CD4-positive, alpha-beta T cell (primary cell): ENCODE measurements around the gene PGM2L1. TPM values are rescaled to one million over a fixed set of nuclear protein-coding genes. Genes with fewer than 3 reads are reported as not detected.

Source experiments
- ATAC-seq: fragments of 200-7000 bp; cut with Tn5 transposase; one replicate; pipeline ENCODE4 v1.10.0; 2022; ENCODE audit warnings: mild to moderate bottlenecking; ENCODE audit not compliant: poor library complexity
- CTCF ChIA-PET: fragments of 350-600 bp; sonication (Branson Sonifier 250); formaldehyde crosslinking; loops from one replicate; lab custom pipeline; 2021; ENCODE audit warnings: antibody characterized with exemption, inconsistent platforms; lab: Charles Lee
- POLR2A ChIA-PET: fragments of 350-600 bp; sonication (Branson Sonifier 250); formaldehyde crosslinking; loops from one replicate; lab custom pipeline; 2021; ENCODE audit warnings: antibody characterized with exemption, inconsistent platforms; lab: Charles Lee
- DNase-seq, 14 experiments: peaks; one replicate each; pipeline ENCODE4 v3.0.0-alpha.2; 2013 to 2020; ENCODE audit warnings: mixed read lengths in 2 of 14
- H3K27ac ChIP-seq, 2 donors: one replicate each; pipeline versions ENCODE4 v1.5.1 to v1.7.0; 2013; ENCODE audit warnings: low read length in 2 of 2, low read depth in 1 of 2, mild to moderate bottlenecking in 1 of 2
- H3K27me3 ChIP-seq, 2 experiments: 1 replicate in 1 of 2; 2 replicates in 1 of 2; pipeline versions ENCODE4 v1.6.1 to v1.7.0; 2013; ENCODE audit warnings: low read length in 2 of 2, control low read depth in 1 of 2, mild to moderate bottlenecking in 1 of 2, moderate library complexity in 1 of 2; ENCODE audit not compliant: insufficient read depth in 2 of 2, control insufficient read depth in 1 of 2
- H3K36me3 ChIP-seq: one replicate; pipeline ENCODE4 v1.6.1; 2013; ENCODE audit warnings: low read length, control low read depth; ENCODE audit not compliant: insufficient read depth
- H3K4me1 ChIP-seq: one replicate; pipeline ENCODE4 v1.6.1; 2013; ENCODE audit warnings: low read length, control low read depth; ENCODE audit not compliant: insufficient read depth
- H3K4me3 ChIP-seq: one replicate; pipeline ENCODE4 v1.5.1; 2013; ENCODE audit warnings: mild to moderate bottlenecking, low read length, moderate library complexity
- H3K9me3 ChIP-seq, 2 experiments: 1 replicate in 1 of 2; 2 replicates in 1 of 2; pipeline versions ENCODE4 v1.6.1 to v1.7.0; 2013; ENCODE audit warnings: low read length in 2 of 2, mild to moderate bottlenecking in 2 of 2, control low read depth in 1 of 2, moderate library complexity in 1 of 2; ENCODE audit not compliant: control insufficient read depth in 1 of 2, insufficient read depth in 1 of 2
- H3K27ac Mint-ChIP-seq: one replicate; pipeline ENCODE4 v1.8.0; 2020; ENCODE audit warnings: mixed read lengths
- H3K27me3 Mint-ChIP-seq: one replicate; pipeline ENCODE4 v1.8.0; 2021; ENCODE audit warnings: mixed read lengths
- H3K36me3 Mint-ChIP-seq: one replicate; pipeline ENCODE4 v1.8.0; 2021; ENCODE audit warnings: low read depth, mixed read lengths
- H3K4me1 Mint-ChIP-seq: one replicate; pipeline ENCODE4 v1.8.0; 2021; ENCODE audit warnings: low read depth, mixed read lengths
- H3K4me3 Mint-ChIP-seq: one replicate; pipeline ENCODE4 v1.8.0; 2020; ENCODE audit warnings: mild to moderate bottlenecking, mixed read lengths
- H3K9me3 Mint-ChIP-seq: one replicate; pipeline ENCODE4 v1.8.0; 2020; ENCODE audit warnings: mixed read lengths
- intact Hi-C, 2 experiments: fragments of 100-400 bp; cut with DNase I in 1 of 2; cut with micrococcal nuclease in 1 of 2; formaldehyde crosslinking; loops; one replicate each; pipeline versions ENCODE4 v1.15.1 to v1.9.0; 2023 to 2025; cut with DNase I, micrococcal nuclease
- total RNA-seq, 174 experiments: library from RNA in 2 of 174; stranded (reverse) in 2 of 174; gene quantifications; one replicate each; pipeline ENCODE4 v1.2.3 and lab custom pipeline; 2021 to 2026
- TF ChIP-seq, protein P1 (sequence below): fragments of 200-600 bp; IDR thresholded peaks from one replicate; pipeline ENCODE4 v1.8.0; 2022; ENCODE audit warnings: antibody characterized with exemption, mild to moderate bottlenecking

Gene PGM2L1
- total RNA-seq, 2 experiments from 2014 or later: 10.2 to 11.8 TPM

- POLR2A ChIA-PET: no interaction called here
- TF ChIP-seq, protein P1, sequence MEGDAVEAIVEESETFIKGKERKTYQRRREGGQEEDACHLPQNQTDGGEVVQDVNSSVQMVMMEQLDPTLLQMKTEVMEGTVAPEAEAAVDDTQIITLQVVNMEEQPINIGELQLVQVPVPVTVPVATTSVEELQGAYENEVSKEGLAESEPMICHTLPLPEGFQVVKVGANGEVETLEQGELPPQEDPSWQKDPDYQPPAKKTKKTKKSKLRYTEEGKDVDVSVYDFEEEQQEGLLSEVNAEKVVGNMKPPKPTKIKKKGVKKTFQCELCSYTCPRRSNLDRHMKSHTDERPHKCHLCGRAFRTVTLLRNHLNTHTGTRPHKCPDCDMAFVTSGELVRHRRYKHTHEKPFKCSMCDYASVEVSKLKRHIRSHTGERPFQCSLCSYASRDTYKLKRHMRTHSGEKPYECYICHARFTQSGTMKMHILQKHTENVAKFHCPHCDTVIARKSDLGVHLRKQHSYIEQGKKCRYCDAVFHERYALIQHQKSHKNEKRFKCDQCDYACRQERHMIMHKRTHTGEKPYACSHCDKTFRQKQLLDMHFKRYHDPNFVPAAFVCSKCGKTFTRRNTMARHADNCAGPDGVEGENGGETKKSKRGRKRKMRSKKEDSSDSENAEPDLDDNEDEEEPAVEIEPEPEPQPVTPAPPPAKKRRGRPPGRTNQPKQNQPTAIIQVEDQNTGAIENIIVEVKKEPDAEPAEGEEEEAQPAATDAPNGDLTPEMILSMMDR: no peak
- intact Hi-C loops: no loop called here
These were observed 40.8 kb downstream of the PGM2L1 start for GRCh38 chr11:74357449-74357848.

GRCh38 chr11:74355626-74356025, 42.6 kb downstream of the PGM2L1 start:
- Mint-ChIP-seq H3K27ac (no peak overlapping the region), H3K4me3 (no peak overlapping the region), H3K9me3 (no peaks in the 10 kb centered on the region), H3K27me3 (no peaks in the 10 kb centered on the region), H3K4me1 (no peaks in the 10 kb centered on the region), H3K36me3 (peaks cover 75% of the 10 kb centered on the region)
- H3K9me3 ChIP-seq: no peaks in the 10 kb centered on the region
- ChIA-PET POLR2A (no interaction called here), CTCF (no interaction called here)
- H3K4me3 ChIP-seq: no peak overlapping the region
- no peak overlapping the region for H3K27ac ChIP-seq
- intact Hi-C loops: no loop called here
- no peaks in the 10 kb centered on the region for H3K27me3 ChIP-seq
- no peak for ATAC-seq
- peaks cover 25% of the 10 kb centered on the region for H3K36me3 ChIP-seq
- DNase-seq: no peak
- TF ChIP-seq, protein P1: no peak
- no peaks in the 10 kb centered on the region for H3K4me1 ChIP-seq

More at GRCh38 chr11:74357449-74357848, 40.8 kb downstream of the PGM2L1 start:
- Histone ChIP-seq H3K27me3 (no peaks in the 10 kb centered on the region), H3K4me1 (no peaks in the 10 kb centered on the region), H3K9me3 (no peaks in the 10 kb centered on the region), H3K4me3 (no peak overlapping the region), H3K27ac (no peak overlapping the region), H3K36me3 (peaks cover 20% of the 10 kb centered on the region)
- ATAC-seq (no peak), DNase-seq (no peak)
- CTCF ChIA-PET: no interaction called here
- peaks cover 84% of the 10 kb centered on the region for H3K36me3 Mint-ChIP-seq
- no peak overlapping the region for H3K27ac Mint-ChIP-seq
- H3K4me3 Mint-ChIP-seq: no peak overlapping the region
- H3K27me3 Mint-ChIP-seq: no peaks in the 10 kb centered on the region
- H3K4me1 Mint-ChIP-seq: no peaks in the 10 kb centered on the region
- H3K9me3 Mint-ChIP-seq: no peaks in the 10 kb centered on the region

DNA sequence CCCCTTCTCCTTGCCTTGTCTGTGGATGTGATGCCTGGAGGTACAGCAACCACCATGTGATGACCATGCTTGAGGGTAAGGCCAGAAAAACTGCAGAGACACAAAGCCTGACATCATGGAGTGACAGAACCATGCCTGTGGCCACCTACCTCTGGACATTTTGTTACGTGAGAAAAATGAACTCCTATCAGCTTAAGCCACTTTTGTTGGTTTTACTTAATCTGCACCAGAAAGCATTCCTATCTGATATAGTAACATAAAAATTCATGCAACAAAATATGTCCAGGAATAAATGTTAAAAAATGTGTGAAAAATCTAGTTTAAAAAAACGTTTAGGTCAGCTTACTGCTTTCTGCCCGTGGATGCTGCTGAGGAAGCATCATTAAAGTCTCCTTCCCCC, 44.2 kb downstream of the PGM2L1 start:
- TF ChIP-seq, protein P1: no peak
- H3K27ac ChIP-seq: no peak overlapping the region
- CTCF ChIA-PET: no interaction called here
- POLR2A ChIA-PET: no interaction called here
- no peaks in the 10 kb centered on the region for H3K9me3 Mint-ChIP-seq
- H3K4me3 Mint-ChIP-seq: no peak overlapping the region
- peaks cover 64% of the 10 kb centered on the region for H3K36me3 Mint-ChIP-seq
- no peaks in the 10 kb centered on the region for H3K9me3 ChIP-seq
- H3K27ac Mint-ChIP-seq: no peak overlapping the region
- no peaks in the 10 kb centered on the region for H3K27me3 ChIP-seq
- no peak overlapping the region for H3K4me3 ChIP-seq
- DNase-seq: no peak
- intact Hi-C loops: no loop called here
- H3K36me3 ChIP-seq: peaks cover 26% of the 10 kb centered on the region
- no peak for ATAC-seq
- H3K4me1 Mint-ChIP-seq: no peaks in the 10 kb centered on the region
- no peaks in the 10 kb centered on the region for H3K27me3 Mint-ChIP-seq
- H3K4me1 ChIP-seq: no peaks in the 10 kb centered on the region
